Hematopoietic multipotent progenitor cell (in vitro differentiated cells): ENCODE data around the gene COX18. TPM values are rescaled to one million over a fixed set of nuclear protein-coding genes. Genes with fewer than 3 reads are reported as not detected.

Experiments used
- small RNA-seq: library from RNA; depleted of rRNA; stranded (forward); fragments of <200 nt; gene quantifications from one replicate; pipeline ENCODE3, GENCODE V24; 2012
- total RNA-seq: library from RNA; depleted of rRNA; stranded (reverse); fragments of >200 nt; gene quantifications from one replicate; pipeline ENCODE4 v1.2.3, GENCODE V29; 2012

The COX18 gene
- total RNA-seq, 1 donor, result 31.2 TPM

Small RNAs within 50 kb of the gene (small RNA-seq; reads per million reads assigned to genes)
- not detected for gene RNU6ATAC5P

Other genes starting within 250 kb of the COX18 start
- gene ANKRD17, start 189.1 kb upstream of the COX18 start, total RNA-seq, result 58.4 TPM